Vagina (tissue), 2 donors: ENCODE data around the gene RSPO4. TPM values are rescaled to one million over a fixed set of nuclear protein-coding genes. Genes with fewer than 3 reads are reported as not detected.

ENCODE experiments used
- DNase-seq, 2 donors: peaks; one replicate each; pipeline ENCODE4 v3.0.0-alpha.2; 2017; ENCODE audit errors: extremely low spot score in 2 of 2
- H3K27ac ChIP-seq: fragments of 200-600 bp; sonication (generic); one replicate; pipeline ENCODE4 v1.5.1; 2019
- H3K27me3 ChIP-seq: fragments of 200-600 bp; sonication (generic); one replicate; pipeline ENCODE4 v1.5.1; 2019
- H3K36me3 ChIP-seq, 2 donors: fragments of 200-600 bp; sonication (generic); one replicate each; pipeline ENCODE4 v1.5.1; 2017 to 2019
- H3K4me1 ChIP-seq: fragments of 200-600 bp; sonication (generic); one replicate; pipeline ENCODE4 v1.5.1; 2019
- H3K4me3 ChIP-seq, 2 donors: fragments of 200-600 bp; sonication (generic); 1 replicate in 1 of 2; 2 replicates in 1 of 2; pipeline ENCODE4 v1.5.1; 2016 to 2019
- H3K9me3 ChIP-seq: fragments of 200-600 bp; sonication (generic); one replicate; pipeline ENCODE4 v1.5.1; 2019
- POLR2A ChIP-seq, 2 donors: fragments of 450-650 bp; IDR thresholded peaks; one replicate each; pipeline ENCODE4 v1.6.1; 2017; ENCODE audit warnings: antibody characterized with exemption in 2 of 2, mild to moderate bottlenecking in 2 of 2, moderate library complexity in 2 of 2
- POLR2AphosphoS5 ChIP-seq, 2 donors: sonication (generic); formaldehyde crosslinking; IDR thresholded peaks; one replicate each; pipeline ENCODE4 v1.9.0; 2017; ENCODE audit warnings: antibody characterized with exemption in 2 of 2, mild to moderate bottlenecking in 2 of 2, low read depth in 1 of 2; ENCODE audit not compliant: insufficient read depth in 1 of 2
- intact Hi-C: fragments of 100-400 bp; cut with DNase I; formaldehyde crosslinking; loops from one replicate; pipeline ENCODE4 v1.15.1; 2023
- total RNA-seq: library from RNA; depleted of rRNA; stranded (reverse); fragments of >200 nt; gene quantifications from one replicate; pipeline ENCODE4 v1.2.3, GENCODE V29; 2016
- TF ChIP-seq, protein P1 (sequence below), 3 experiments: fragments of 450-650 bp in 2 of 3; fragments of 200-600 bp in 1 of 3; sonication (generic) in 1 of 3; IDR thresholded peaks; one replicate each; pipeline ENCODE4 v1.5.1; 2017 to 2019; ENCODE audit warnings: antibody characterized with exemption in 3 of 3, mild to moderate bottlenecking in 2 of 3, moderate library complexity in 2 of 3

Gene RSPO4
- total RNA-seq, 1 donor from 2014 or later, result not detected

DNA sequence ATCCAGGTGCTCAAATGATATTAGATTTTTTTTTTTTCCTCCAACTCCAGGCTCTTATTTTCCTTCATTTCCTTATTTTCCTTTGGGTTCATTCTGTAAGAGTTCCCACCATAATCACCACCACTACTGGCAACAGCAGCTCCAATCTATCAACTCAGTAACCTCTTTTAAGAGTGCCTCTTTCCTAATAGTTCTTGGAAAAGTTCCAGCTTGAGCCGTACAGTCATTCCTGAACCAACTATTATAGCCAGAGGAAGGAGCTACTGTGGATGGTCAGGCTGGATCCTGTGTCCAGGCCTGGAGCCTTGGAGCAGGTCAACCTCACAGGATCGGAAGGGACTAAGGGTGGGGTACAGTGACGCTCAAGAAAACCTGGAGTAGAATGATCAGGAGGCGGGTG, 81.8 kb downstream of the RSPO4 start:
- Histone ChIP-seq H3K36me3 (no peaks in the 10 kb centered on the region), H3K27me3 (no peaks in the 10 kb centered on the region), H3K27ac (no peak overlapping the region), H3K4me1 (no peaks in the 10 kb centered on the region), H3K4me3 (no peak overlapping the region), H3K9me3 (no peaks in the 10 kb centered on the region)
- intact Hi-C loops, result no loop called here
- TF ChIP-seq, protein P1, sequence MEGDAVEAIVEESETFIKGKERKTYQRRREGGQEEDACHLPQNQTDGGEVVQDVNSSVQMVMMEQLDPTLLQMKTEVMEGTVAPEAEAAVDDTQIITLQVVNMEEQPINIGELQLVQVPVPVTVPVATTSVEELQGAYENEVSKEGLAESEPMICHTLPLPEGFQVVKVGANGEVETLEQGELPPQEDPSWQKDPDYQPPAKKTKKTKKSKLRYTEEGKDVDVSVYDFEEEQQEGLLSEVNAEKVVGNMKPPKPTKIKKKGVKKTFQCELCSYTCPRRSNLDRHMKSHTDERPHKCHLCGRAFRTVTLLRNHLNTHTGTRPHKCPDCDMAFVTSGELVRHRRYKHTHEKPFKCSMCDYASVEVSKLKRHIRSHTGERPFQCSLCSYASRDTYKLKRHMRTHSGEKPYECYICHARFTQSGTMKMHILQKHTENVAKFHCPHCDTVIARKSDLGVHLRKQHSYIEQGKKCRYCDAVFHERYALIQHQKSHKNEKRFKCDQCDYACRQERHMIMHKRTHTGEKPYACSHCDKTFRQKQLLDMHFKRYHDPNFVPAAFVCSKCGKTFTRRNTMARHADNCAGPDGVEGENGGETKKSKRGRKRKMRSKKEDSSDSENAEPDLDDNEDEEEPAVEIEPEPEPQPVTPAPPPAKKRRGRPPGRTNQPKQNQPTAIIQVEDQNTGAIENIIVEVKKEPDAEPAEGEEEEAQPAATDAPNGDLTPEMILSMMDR (IDR thresholded peaks at IDR 0.05), result no peak
- TF ChIP-seq POLR2AphosphoS5 (IDR thresholded peaks at IDR 0.05; ENCODE audit: insufficient read depth in 1 of 2, low read depth in 1 of 2) (no peak), POLR2A (IDR thresholded peaks at IDR 0.05) (no peak)
- no peak for DNase-seq

- H3K27ac ChIP-seq, result no peak overlapping the region
- TF ChIP-seq, protein P1 (IDR thresholded peaks at IDR 0.05), result no peak
- TF ChIP-seq POLR2AphosphoS5 (IDR thresholded peaks at IDR 0.05; ENCODE audit: insufficient read depth in 1 of 2, low read depth in 1 of 2), result no peak
- no peak for TF ChIP-seq POLR2A (IDR thresholded peaks at IDR 0.05)
- intact Hi-C loops, result no loop called here
- no peak overlapping the region for H3K4me3 ChIP-seq
- H3K36me3 ChIP-seq, result no peaks in the 10 kb centered on the region
- no peaks in the 10 kb centered on the region for H3K27me3 ChIP-seq
- no peak for DNase-seq
- no peaks in the 10 kb centered on the region for H3K4me1 ChIP-seq
- H3K9me3 ChIP-seq, result no peaks in the 10 kb centered on the region
Measured at GRCh38 chr20:919491-919916, 82.6 kb downstream of the RSPO4 start.

GRCh38 chr20:917416-917815, 84.7 kb downstream of the RSPO4 start:
- intact Hi-C loops, result no loop called here
- no peak for DNase-seq
- no peaks in the 10 kb centered on the region for H3K4me1 ChIP-seq
- H3K27me3 ChIP-seq, result no peaks in the 10 kb centered on the region
- no peaks in the 10 kb centered on the region for H3K36me3 ChIP-seq
- no peak for TF ChIP-seq POLR2AphosphoS5 (IDR thresholded peaks at IDR 0.05; ENCODE audit: insufficient read depth in 1 of 2, low read depth in 1 of 2)
- TF ChIP-seq, protein P1 (IDR thresholded peaks at IDR 0.05), result no peak
- TF ChIP-seq POLR2A (IDR thresholded peaks at IDR 0.05), result no peak
- H3K4me3 ChIP-seq, result no peak overlapping the region
- no peak overlapping the region for H3K27ac ChIP-seq
- no peaks in the 10 kb centered on the region for H3K9me3 ChIP-seq

- H3K4me1 ChIP-seq, result no peaks in the 10 kb centered on the region
- no peaks in the 10 kb centered on the region for H3K9me3 ChIP-seq
- no peak overlapping the region for H3K27ac ChIP-seq
- H3K27me3 ChIP-seq, result no peaks in the 10 kb centered on the region
- DNase-seq, result no peak
- TF ChIP-seq POLR2AphosphoS5 (IDR thresholded peaks at IDR 0.05; ENCODE audit: insufficient read depth in 1 of 2, low read depth in 1 of 2), result no peak
- TF ChIP-seq POLR2A (IDR thresholded peaks at IDR 0.05), result no peak
- TF ChIP-seq, protein P1 (IDR thresholded peaks at IDR 0.05), result no peak
- H3K4me3 ChIP-seq, result no peak overlapping the region
- H3K36me3 ChIP-seq, result no peaks in the 10 kb centered on the region
- intact Hi-C loops, result no loop called here
Measured at GRCh38 chr20:916825-917224, 85.3 kb downstream of the RSPO4 start.

DNA sequence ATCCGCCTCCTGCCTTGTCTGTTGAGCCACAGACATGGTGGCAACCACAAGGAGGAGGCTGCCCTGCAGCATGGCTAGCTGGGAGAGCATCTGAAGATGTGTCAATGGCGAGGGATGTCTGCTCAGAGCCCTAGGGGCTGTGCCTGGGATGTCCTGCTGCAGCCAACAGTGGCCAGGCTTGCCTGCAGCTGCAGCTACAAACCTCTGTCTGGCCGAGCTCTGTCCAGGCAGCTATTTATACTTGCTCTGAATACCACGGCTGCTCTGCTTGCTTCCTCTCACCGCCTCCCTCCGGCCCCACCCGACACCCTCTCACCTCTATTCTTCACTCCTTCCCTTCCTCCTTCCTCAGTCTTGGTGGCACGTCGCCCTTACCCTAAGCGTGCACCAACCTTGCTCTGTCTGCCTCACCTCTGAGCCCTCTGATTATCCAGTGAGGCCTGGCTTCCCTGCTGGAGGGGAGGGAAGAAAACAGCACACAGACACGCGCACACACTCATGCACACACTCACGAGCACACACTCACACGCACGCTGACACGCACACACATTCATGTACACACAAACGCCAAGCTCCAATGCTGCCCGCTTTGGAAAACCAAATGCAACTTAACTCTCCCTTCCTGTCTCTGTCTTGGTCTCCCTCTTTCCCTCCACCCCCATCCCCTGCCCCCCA, 85.8 kb downstream of the RSPO4 start, which contains the start of gene ANGPT4:
ANGPT4 (minus strand) TSS at position 210 of the 675 bp plus-strand sequence; CDS start at position 90, 120 bp downstream.
- H3K27ac ChIP-seq, result no peak within 1 kb of the TSS
- no peaks in the 10 kb centered on the region for H3K36me3 ChIP-seq
- H3K9me3 ChIP-seq, result no peaks in the 10 kb centered on the region
- intact Hi-C loops, result no loop called here
- no peaks in the 10 kb centered on the region for H3K27me3 ChIP-seq
- DNase-seq, result no peak
- TF ChIP-seq POLR2AphosphoS5 (IDR thresholded peaks at IDR 0.05; ENCODE audit: insufficient read depth in 1 of 2, low read depth in 1 of 2), result no peak
- no peak for TF ChIP-seq POLR2A (IDR thresholded peaks at IDR 0.05)
- TF ChIP-seq, protein P1 (IDR thresholded peaks at IDR 0.05), result no peak
- no peak within 1 kb of the TSS for H3K4me3 ChIP-seq
- peaks cover 3% of the 10 kb centered on the region for H3K4me1 ChIP-seq
